GM12878 (cell line): ENCODE data around the gene METTL13. TPM values are rescaled to one million over a fixed set of nuclear protein-coding genes. Genes with fewer than 3 reads are reported as not detected.

Source experiments
- ATAC-seq: fragments of 200-7000 bp; cut with Tn5 transposase; 3 replicates; pipeline ENCODE4 v1.9.1; 2020; ENCODE audit warnings: mild to moderate bottlenecking, moderate library complexity
- BruUV-seq: library from RNA; stranded (reverse); fragments of 400-500 nt; replicated peaks from 2 replicates; lab custom pipeline; 2021; lab: Mats Ljungman, UMichigan
- CTCF ChIA-PET: fragments of 300-600 bp; sonication (Branson Sonifier 250); formaldehyde crosslinking; extraction: SDS; loops from one replicate; lab custom pipeline; 2021; ENCODE audit warnings: inconsistent platforms; lab: Yijun Ruan, JAX
- POLR2A ChIA-PET: fragments of 350-600 bp; formaldehyde crosslinking; extraction: SDS; loops from one replicate; lab custom pipeline; 2021; ENCODE audit warnings: inconsistent platforms; lab: Charles Lee
- RAD21 ChIA-PET: fragments of 300-600 bp; sonication (Branson Sonifier 250); formaldehyde crosslinking; loops from one replicate; lab custom pipeline; 2023; ENCODE audit warnings: antibody characterized with exemption; ENCODE audit not compliant: unreplicated experiment; lab: Charles Lee
- SMC1A ChIA-PET: fragments of 300-600 bp; sonication (Branson Sonifier 250); formaldehyde crosslinking; loops from one replicate; lab custom pipeline; 2023; ENCODE audit not compliant: unreplicated experiment, uncharacterized antibody; lab: Charles Lee
- DNase-seq: peaks from one replicate; pipeline ENCODE4 v3.0.0-alpha.2; 2011; ENCODE audit warnings: low read depth, low spot score
- FAIRE-seq: peaks from 3 replicates; lab custom pipeline; 2011; peaks lifted over from hg19 to GRCh38; lab: Jason Lieb, UNC
- H2AFZ ChIP-seq: 2 replicates; pipeline ENCODE4 v1.6.0; 2011; ENCODE audit warnings: low read depth, low read length, control low read depth; ENCODE audit not compliant: control insufficient read depth
- H3K27ac ChIP-seq: 2 replicates; pipeline ENCODE4 v1.5.1; 2011; ENCODE audit warnings: control low read depth; ENCODE audit not compliant: control insufficient read depth, insufficient read depth
- H3K27me3 ChIP-seq, 2 experiments: replicated peaks in 1 of 2; 2 replicates each; pipeline versions ENCODE4 v1.6.0 to v1.6.1; 2011; ENCODE audit warnings: low read length in 1 of 2; ENCODE audit not compliant: control insufficient read depth in 2 of 2, insufficient read depth in 2 of 2
- H3K36me3 ChIP-seq, 2 experiments: 2 replicates each; pipeline ENCODE4 v1.5.1; 2011; ENCODE audit warnings: low read length in 1 of 2; ENCODE audit not compliant: control insufficient read depth in 2 of 2, insufficient read depth in 2 of 2
- H3K4me1 ChIP-seq: 2 replicates; pipeline ENCODE4 v1.6.1; 2011; ENCODE audit warnings: mild to moderate bottlenecking, low read length, moderate library complexity, mixed read lengths; ENCODE audit not compliant: control insufficient read depth, insufficient read depth
- H3K4me2 ChIP-seq: 2 replicates; pipeline ENCODE4 v1.6.0; 2011; ENCODE audit warnings: control low read depth; ENCODE audit not compliant: control insufficient read depth, insufficient read depth
- H3K4me3 ChIP-seq: fragments of 200-600 bp; sonication (generic); 2 replicates; pipeline ENCODE4 v1.5.1; 2016
- H3K79me2 ChIP-seq: 2 replicates; pipeline ENCODE4 v1.6.0; 2011; ENCODE audit warnings: low read length; ENCODE audit not compliant: control insufficient read depth, insufficient read depth
- H3K9ac ChIP-seq: 2 replicates; pipeline ENCODE4 v1.8.0; 2011; ENCODE audit warnings: low read length, control low read depth, mixed read lengths; ENCODE audit not compliant: control insufficient read depth, insufficient read depth
- H3K9me3 ChIP-seq: replicated peaks from 3 replicates; pipeline ENCODE4 v1.5.1; 2011; ENCODE audit warnings: mild to moderate bottlenecking, low read length; ENCODE audit not compliant: control insufficient read depth, insufficient read depth
- H4K20me1 ChIP-seq: 2 replicates; pipeline ENCODE4 v1.6.0; 2011; ENCODE audit not compliant: control insufficient read depth, insufficient read depth
- BHLHE40 ChIP-seq, 2 experiments: fragments of 450-650 bp in 1 of 2; IDR thresholded peaks; 2 replicates each; pipeline ENCODE4 v1.6.1; 2011 to 2017; ENCODE audit warnings: low read depth in 2 of 2, borderline replicate concordance in 1 of 2, improper control_type of control experiment in 1 of 2, low read length in 1 of 2, mild to moderate bottlenecking in 1 of 2
- CBX3 ChIP-seq: fragments of 200-600 bp; sonication (generic); IDR thresholded peaks from 2 replicates; pipeline ENCODE4 v1.6.1; 2016; ENCODE audit warnings: low read depth, borderline replicate concordance
- ETV6 ChIP-seq, 2 experiments: fragments of 450-650 bp in 1 of 2; IDR thresholded peaks in 1 of 2; conservative IDR thresholded peaks in 1 of 2; 2 replicates each; pipeline ENCODE4 v1.6.1; 2014; ENCODE audit warnings: antibody characterized with exemption in 1 of 2, borderline replicate concordance in 1 of 2, low read depth in 1 of 2, mild to moderate bottlenecking in 1 of 2, moderate library complexity in 1 of 2
- HDGF ChIP-seq: fragments of 450-650 bp; IDR thresholded peaks from 2 replicates; pipeline ENCODE4 v1.6.1; 2016; ENCODE audit warnings: antibody characterized with exemption
- JUND ChIP-seq: IDR thresholded peaks from 2 replicates; pipeline ENCODE4 v1.6.1; 2012; ENCODE audit warnings: low read depth, mild to moderate bottlenecking, low read length, improper control_type of control experiment, moderate library complexity
- LARP7 ChIP-seq: fragments of 450-650 bp; IDR thresholded peaks from 2 replicates; pipeline ENCODE4 v1.6.1; 2017; ENCODE audit warnings: mild to moderate bottlenecking
- MXI1 ChIP-seq: fragments of 150-350 bp; IDR thresholded peaks from 2 replicates; pipeline ENCODE4 v1.6.1; 2011; ENCODE audit warnings: low read depth, mild to moderate bottlenecking, inconsistent platforms, low read length, improper control_type of control experiment
- RB1 ChIP-seq: fragments of 450-650 bp; formaldehyde crosslinking; IDR thresholded peaks from 2 replicates; pipeline ENCODE4 v1.6.1; 2017; ENCODE audit warnings: mild to moderate bottlenecking, borderline replicate concordance
- SP1 ChIP-seq: IDR thresholded peaks from one replicate; pipeline ENCODE4 v1.6.1; 2011; ENCODE audit warnings: low read depth, low read length
- in situ Hi-C: fragments of 300-500 bp; cut with MboI; formaldehyde crosslinking; loops from 9 replicates; pipeline ENCODE4 v1.14.3; 2018; ENCODE audit warnings: mixed read lengths
- intact Hi-C: fragments of 100-400 bp; cut with micrococcal nuclease; formaldehyde crosslinking; loops from one replicate; pipeline ENCODE4 v1.14.2; 2022; ENCODE audit not compliant: unreplicated experiment
- polyA plus RNA-seq, 11 experiments: library from polyadenylated mRNA; depleted of rRNA in 4 of 11; unstranded in 6 of 11; stranded (reverse) in 5 of 11; fragments of >200 nt; fragmentation: Nextera tagmentation in 4 of 11; fragmentation: Illumina TruSeq in 1 of 11; extraction: Ambion mirVana in 4 of 11; extraction: Trizol in 1 of 11; gene quantifications; 1 replicate in 1 of 11; 2 replicates in 10 of 11; pipeline versions ENCODE4 v1.2.1 to v1.2.3, GENCODE V29; 2011 to 2016; ENCODE audit warnings: inconsistent platforms in 2 of 11, missing spikeins in 2 of 11, low read depth in 1 of 11
- total RNA-seq, 4 experiments: library from RNA; depleted of rRNA in 3 of 4; stranded (reverse); fragments of >200 nt in 3 of 4; fragmentation: Illumina TruSeq in 1 of 4; extraction: Trizol in 1 of 4; gene quantifications; 2 replicates each; pipeline versions ENCODE4 v1.2.1 to v1.2.3, GENCODE V29; 2013 to 2021
- TF ChIP-seq, protein P1 (sequence below): fragments of 450-650 bp; IDR thresholded peaks from 2 replicates; pipeline ENCODE4 v1.6.1; 2018; ENCODE audit warnings: mild to moderate bottlenecking, low read depth, moderate library complexity; ENCODE audit not compliant: partially characterized antibody
- TF ChIP-seq, protein P2 (sequence below): fragments of 150-350 bp; IDR thresholded peaks from 2 replicates; pipeline ENCODE4 v1.6.1; 2014; ENCODE audit warnings: mild to moderate bottlenecking, low read depth, low read length
- TF ChIP-seq, protein P3 (sequence below): IDR thresholded peaks from 2 replicates; pipeline ENCODE4 v1.6.1; 2011; ENCODE audit warnings: low read depth, low read length, improper control_type of control experiment, borderline replicate concordance
- TF ChIP-seq, protein P4 (sequence below): IDR thresholded peaks from 2 replicates; pipeline ENCODE4 v1.6.1; 2011; ENCODE audit warnings: borderline replicate concordance, low read depth, mild to moderate bottlenecking, moderate library complexity, low read length; ENCODE audit not compliant: insufficient read depth, poor library complexity, severe bottlenecking

METTL13 gene
- total and polyA plus RNA-seq, 10 of the 15 experiments (the other 5 are each of a cell fraction or from before 2014, with no cell fraction given), result 12.2 to 47.2 (median 35.0) TPM

DNA sequence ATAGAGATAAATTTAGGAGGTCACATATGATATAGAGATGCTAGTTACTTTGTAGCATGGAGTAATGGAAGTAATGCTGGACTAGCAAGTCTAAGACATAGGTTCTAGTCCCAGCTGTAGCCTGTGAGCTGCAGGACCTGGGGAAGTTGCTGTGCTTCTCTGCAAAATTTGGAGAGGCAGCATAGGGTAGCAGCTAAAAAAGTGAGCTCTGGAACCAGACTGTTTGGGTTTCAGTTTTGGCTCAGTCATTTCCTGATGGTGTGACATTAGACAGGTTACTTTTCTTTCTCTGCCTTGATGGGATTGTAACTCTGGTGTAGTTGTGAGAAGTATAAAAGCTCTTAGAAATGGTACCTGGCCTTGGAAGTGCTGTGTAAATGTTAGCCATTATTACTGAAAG lies 3.3 kb downstream of the METTL13 start:
- POLR2A ChIA-PET, result interaction anchor here (0.7 to 1.5 kb wide), 2 partner anchors 19 to 42 kb away, joined by 3 read pairs; no protein-coding TSS in a partner anchor
- TF ChIP-seq, protein P1, sequence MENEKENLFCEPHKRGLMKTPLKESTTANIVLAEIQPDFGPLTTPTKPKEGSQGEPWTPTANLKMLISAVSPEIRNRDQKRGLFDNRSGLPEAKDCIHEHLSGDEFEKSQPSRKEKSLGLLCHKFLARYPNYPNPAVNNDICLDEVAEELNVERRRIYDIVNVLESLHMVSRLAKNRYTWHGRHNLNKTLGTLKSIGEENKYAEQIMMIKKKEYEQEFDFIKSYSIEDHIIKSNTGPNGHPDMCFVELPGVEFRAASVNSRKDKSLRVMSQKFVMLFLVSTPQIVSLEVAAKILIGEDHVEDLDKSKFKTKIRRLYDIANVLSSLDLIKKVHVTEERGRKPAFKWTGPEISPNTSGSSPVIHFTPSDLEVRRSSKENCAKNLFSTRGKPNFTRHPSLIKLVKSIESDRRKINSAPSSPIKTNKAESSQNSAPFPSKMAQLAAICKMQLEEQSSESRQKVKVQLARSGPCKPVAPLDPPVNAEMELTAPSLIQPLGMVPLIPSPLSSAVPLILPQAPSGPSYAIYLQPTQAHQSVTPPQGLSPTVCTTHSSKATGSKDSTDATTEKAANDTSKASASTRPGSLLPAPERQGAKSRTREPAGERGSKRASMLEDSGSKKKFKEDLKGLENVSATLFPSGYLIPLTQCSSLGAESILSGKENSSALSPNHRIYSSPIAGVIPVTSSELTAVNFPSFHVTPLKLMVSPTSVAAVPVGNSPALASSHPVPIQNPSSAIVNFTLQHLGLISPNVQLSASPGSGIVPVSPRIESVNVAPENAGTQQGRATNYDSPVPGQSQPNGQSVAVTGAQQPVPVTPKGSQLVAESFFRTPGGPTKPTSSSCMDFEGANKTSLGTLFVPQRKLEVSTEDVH, result no peak
- TF ChIP-seq, protein P2, sequence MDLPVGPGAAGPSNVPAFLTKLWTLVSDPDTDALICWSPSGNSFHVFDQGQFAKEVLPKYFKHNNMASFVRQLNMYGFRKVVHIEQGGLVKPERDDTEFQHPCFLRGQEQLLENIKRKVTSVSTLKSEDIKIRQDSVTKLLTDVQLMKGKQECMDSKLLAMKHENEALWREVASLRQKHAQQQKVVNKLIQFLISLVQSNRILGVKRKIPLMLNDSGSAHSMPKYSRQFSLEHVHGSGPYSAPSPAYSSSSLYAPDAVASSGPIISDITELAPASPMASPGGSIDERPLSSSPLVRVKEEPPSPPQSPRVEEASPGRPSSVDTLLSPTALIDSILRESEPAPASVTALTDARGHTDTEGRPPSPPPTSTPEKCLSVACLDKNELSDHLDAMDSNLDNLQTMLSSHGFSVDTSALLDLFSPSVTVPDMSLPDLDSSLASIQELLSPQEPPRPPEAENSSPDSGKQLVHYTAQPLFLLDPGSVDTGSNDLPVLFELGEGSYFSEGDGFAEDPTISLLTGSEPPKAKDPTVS, result no peak
- TF ChIP-seq CBX3, result no peak
- no peak for TF ChIP-seq LARP7
- TF ChIP-seq SP1, result no peak
- TF ChIP-seq BHLHE40 (IDR thresholded peaks at IDR 0.05; ENCODE audit: borderline replicate concordance in 1 of 2, low read depth in 2 of 2, low read length in 1 of 2), result no peak
- TF ChIP-seq, protein P3, sequence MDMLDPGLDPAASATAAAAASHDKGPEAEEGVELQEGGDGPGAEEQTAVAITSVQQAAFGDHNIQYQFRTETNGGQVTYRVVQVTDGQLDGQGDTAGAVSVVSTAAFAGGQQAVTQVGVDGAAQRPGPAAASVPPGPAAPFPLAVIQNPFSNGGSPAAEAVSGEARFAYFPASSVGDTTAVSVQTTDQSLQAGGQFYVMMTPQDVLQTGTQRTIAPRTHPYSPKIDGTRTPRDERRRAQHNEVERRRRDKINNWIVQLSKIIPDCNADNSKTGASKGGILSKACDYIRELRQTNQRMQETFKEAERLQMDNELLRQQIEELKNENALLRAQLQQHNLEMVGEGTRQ, result no peak
- TF ChIP-seq ETV6 (conservative IDR thresholded peaks at IDR 0.05 in 1 of 2, IDR thresholded peaks at IDR 0.05 in 1 of 2; ENCODE audit: borderline replicate concordance in 1 of 2, low read depth in 1 of 2), result no peak
- TF ChIP-seq RB1, result no peak
- TF ChIP-seq JUND, result no peak
- TF ChIP-seq, protein P4, sequence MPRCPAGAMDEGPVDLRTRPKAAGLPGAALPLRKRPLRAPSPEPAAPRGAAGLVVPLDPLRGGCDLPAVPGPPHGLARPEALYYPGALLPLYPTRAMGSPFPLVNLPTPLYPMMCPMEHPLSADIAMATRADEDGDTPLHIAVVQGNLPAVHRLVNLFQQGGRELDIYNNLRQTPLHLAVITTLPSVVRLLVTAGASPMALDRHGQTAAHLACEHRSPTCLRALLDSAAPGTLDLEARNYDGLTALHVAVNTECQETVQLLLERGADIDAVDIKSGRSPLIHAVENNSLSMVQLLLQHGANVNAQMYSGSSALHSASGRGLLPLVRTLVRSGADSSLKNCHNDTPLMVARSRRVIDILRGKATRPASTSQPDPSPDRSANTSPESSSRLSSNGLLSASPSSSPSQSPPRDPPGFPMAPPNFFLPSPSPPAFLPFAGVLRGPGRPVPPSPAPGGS, result no peak
- TF ChIP-seq MXI1, result no peak
- TF ChIP-seq HDGF, result no peak

More for the DNA sequence above, 3.3 kb downstream of the METTL13 start:
- H3K4me1 ChIP-seq, result peaks cover 10% of the 10 kb centered on the region; the same call in 1 of the 2 replicates
- no peak overlapping the region for H2AFZ ChIP-seq
- ChIA-PET SMC1A (interaction anchor here (0.9 to 3.8 kb wide), 6 partner anchors 16 to 299 kb away, joined by 3 to 11 read pairs (median 4); partner anchors contain the start of gene PRRC2C), RAD21 (interaction anchor here (1.0 kb wide), 1 partner anchor 140 kb away, joined by 5 read pairs; no protein-coding TSS in a partner anchor), CTCF (interaction anchor here (1.0 to 4.3 kb wide), 5 partner anchors 16 to 201 kb away, joined by 3 to 29 read pairs (median 4); no protein-coding TSS in a partner anchor)
- no peak for ATAC-seq
- no peak for DNase-seq
- peak; percentile 59 for FAIRE-seq
- no peaks in the 10 kb centered on the region for H4K20me1 ChIP-seq
- H3K4me2 ChIP-seq, result peak overlapping the region; percentile 88
- BruUV-seq, result no TSS peak
- no peaks in the 10 kb centered on the region for H3K27me3 ChIP-seq
- intact Hi-C loops, result loop anchor here (5.0 to 10.0 kb wide), 2 partner anchors 140 to 172 kb away; no protein-coding TSS in a partner anchor
- peak overlapping the region; percentile 37; the same call in 1 of the 2 replicates for H3K4me3 ChIP-seq
- 0 out of 2 replicates have a peak overlapping the region, but pooled peaks have one; percentile 12 for H3K9ac ChIP-seq
- peak overlapping the region; percentile 48 for H3K27ac ChIP-seq
- peaks cover 10 to 23% of the 10 kb centered on the region in 2 experiments for H3K36me3 ChIP-seq
- in situ Hi-C loops, result loop anchor here (25.0 kb wide), 1 partner anchor 653 kb away; the partner anchor contains the start of gene PIGC
- peaks cover 40% of the 10 kb centered on the region for H3K79me2 ChIP-seq
- no peaks in the 10 kb centered on the region for H3K9me3 ChIP-seq
